HL-60 (cell line): ENCODE data around the gene WNK1.

Experiments
- DNase-seq, 2 experiments: peaks; one replicate each; pipeline ENCODE4 v3.0.0-alpha.2; 2010 to 2020; ENCODE audit warnings: low read depth in 1 of 2, low spot score in 1 of 2
- H3K27ac ChIP-seq: fragments of 250-450 bp; sonication (Bioruptor Pico); replicated peaks from 2 replicates; pipeline ENCODE4 v1.5.1; 2020; ENCODE audit warnings: mild to moderate bottlenecking, moderate library complexity
- H3K27me3 ChIP-seq: fragments of 250-450 bp; sonication (Bioruptor Pico); 2 replicates; pipeline ENCODE4 v1.5.1; 2021; ENCODE audit warnings: mild to moderate bottlenecking, moderate library complexity; ENCODE audit not compliant: insufficient read depth, poor library complexity, severe bottlenecking
- H3K4me3 ChIP-seq: replicated peaks from 2 replicates; pipeline ENCODE4 v1.5.1; 2011; ENCODE audit warnings: mild to moderate bottlenecking, control low read depth, low read length; ENCODE audit not compliant: insufficient read depth
- GABPA ChIP-seq: IDR thresholded peaks from 2 replicates; pipeline ENCODE4 v1.6.1; 2012; ENCODE audit warnings: low read depth
- POLR2AphosphoS5 ChIP-seq: IDR thresholded peaks from 2 replicates; pipeline ENCODE4 v1.6.1; 2012; ENCODE audit warnings: low read depth
- SPI1 ChIP-seq: IDR thresholded peaks from 2 replicates; pipeline ENCODE4 v1.6.1; 2012; ENCODE audit warnings: low read depth, mild to moderate bottlenecking, borderline replicate concordance
- TF ChIP-seq, protein P1 (sequence below): IDR thresholded peaks from 2 replicates; pipeline ENCODE4 v1.6.1; 2012; ENCODE audit warnings: low read depth; ENCODE audit not compliant: insufficient replicate concordance
- TF ChIP-seq, protein P2 (sequence below): IDR thresholded peaks from one replicate; pipeline ENCODE4 v1.5.1; 2011; ENCODE audit warnings: low read length, control low read depth, inconsistent platforms; ENCODE audit not compliant: insufficient read depth

WNK1 gene

DNA sequence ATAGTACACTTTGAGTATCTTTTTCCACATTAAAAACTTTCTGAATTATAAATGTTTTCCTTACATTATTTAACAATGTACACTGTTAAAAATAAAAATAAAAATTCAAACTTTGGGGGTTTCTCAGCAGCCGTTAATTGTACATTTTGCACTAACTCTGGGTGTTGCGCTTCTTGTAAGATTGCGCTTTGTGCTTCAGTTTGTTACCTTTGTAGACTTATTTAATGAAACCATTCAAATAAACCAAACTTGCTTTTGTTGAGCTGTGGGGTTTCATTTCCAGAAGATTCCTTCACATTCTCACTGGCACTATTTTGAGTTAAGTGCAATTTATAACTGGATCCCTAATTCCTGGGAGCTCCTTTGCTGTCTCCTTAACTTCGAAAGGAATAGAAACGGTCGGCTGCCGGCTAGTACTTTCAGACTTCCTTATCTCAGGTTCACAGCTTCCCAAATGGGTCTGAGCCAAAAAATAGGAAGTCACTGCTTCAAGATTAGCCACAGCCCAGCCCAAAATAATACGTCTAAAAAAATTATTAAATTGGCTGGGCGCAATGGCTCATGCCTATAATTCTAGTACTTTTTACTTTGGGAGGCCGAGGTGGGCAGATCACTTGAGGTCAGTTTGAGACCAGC is 158.9 kb downstream of the WNK1 start:
- Histone ChIP-seq H3K4me3 (no peak overlapping the region), H3K27me3 (no peaks in the 10 kb centered on the region), H3K27ac (peak overlapping the region; percentile 13; the same call in 1 of the 2 replicates)
- DNase-seq = peak in 1 of 2 experiments; percentile 50
- TF ChIP-seq POLR2AphosphoS5 (no peak), SPI1 (peak; percentile 88), GABPA (no peak)
- TF ChIP-seq, protein P1, sequence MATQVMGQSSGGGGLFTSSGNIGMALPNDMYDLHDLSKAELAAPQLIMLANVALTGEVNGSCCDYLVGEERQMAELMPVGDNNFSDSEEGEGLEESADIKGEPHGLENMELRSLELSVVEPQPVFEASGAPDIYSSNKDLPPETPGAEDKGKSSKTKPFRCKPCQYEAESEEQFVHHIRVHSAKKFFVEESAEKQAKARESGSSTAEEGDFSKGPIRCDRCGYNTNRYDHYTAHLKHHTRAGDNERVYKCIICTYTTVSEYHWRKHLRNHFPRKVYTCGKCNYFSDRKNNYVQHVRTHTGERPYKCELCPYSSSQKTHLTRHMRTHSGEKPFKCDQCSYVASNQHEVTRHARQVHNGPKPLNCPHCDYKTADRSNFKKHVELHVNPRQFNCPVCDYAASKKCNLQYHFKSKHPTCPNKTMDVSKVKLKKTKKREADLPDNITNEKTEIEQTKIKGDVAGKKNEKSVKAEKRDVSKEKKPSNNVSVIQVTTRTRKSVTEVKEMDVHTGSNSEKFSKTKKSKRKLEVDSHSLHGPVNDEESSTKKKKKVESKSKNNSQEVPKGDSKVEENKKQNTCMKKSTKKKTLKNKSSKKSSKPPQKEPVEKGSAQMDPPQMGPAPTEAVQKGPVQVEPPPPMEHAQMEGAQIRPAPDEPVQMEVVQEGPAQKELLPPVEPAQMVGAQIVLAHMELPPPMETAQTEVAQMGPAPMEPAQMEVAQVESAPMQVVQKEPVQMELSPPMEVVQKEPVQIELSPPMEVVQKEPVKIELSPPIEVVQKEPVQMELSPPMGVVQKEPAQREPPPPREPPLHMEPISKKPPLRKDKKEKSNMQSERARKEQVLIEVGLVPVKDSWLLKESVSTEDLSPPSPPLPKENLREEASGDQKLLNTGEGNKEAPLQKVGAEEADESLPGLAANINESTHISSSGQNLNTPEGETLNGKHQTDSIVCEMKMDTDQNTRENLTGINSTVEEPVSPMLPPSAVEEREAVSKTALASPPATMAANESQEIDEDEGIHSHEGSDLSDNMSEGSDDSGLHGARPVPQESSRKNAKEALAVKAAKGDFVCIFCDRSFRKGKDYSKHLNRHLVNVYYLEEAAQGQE = no peak
- TF ChIP-seq, protein P2, sequence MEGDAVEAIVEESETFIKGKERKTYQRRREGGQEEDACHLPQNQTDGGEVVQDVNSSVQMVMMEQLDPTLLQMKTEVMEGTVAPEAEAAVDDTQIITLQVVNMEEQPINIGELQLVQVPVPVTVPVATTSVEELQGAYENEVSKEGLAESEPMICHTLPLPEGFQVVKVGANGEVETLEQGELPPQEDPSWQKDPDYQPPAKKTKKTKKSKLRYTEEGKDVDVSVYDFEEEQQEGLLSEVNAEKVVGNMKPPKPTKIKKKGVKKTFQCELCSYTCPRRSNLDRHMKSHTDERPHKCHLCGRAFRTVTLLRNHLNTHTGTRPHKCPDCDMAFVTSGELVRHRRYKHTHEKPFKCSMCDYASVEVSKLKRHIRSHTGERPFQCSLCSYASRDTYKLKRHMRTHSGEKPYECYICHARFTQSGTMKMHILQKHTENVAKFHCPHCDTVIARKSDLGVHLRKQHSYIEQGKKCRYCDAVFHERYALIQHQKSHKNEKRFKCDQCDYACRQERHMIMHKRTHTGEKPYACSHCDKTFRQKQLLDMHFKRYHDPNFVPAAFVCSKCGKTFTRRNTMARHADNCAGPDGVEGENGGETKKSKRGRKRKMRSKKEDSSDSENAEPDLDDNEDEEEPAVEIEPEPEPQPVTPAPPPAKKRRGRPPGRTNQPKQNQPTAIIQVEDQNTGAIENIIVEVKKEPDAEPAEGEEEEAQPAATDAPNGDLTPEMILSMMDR = no peak

DNA sequence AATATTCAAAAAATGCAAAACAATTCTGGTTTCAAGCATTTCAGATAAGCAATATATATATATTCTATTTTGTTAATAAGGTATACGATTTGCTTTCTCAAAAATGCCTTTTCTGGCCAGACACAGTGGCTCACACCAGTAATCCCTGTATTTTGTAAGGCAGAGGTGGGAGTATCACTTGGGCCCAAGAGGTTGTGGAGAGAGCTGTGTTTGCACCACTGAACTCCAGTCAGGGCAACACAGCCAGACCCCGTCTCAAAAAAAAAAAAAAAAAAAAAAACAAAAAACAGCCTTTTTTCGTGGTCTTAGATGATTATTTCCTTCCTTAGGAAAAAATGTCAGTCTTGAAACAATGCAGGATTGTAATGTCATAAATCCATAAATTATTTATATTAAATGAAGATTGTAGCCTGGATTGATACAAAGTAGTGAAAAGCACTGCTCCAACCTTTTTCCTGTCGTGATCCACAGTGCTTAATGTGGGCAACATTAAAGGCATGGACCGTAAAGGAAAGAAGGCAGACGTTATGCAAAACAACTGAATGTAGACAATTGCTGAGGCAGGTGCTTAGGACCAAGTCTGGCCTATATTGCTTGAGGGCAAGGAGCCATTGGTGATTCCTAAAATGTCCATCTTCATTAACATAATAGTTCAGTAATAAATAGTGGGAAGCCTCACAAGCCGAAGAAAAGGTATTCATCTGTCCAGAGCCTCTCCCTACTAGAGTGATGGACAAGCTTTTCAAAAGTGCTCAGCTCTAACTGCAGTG is 160.3 kb downstream of the WNK1 start:
- Histone ChIP-seq H3K27ac (no peak overlapping the region), H3K4me3 (no peak overlapping the region), H3K27me3 (no peaks in the 10 kb centered on the region)
- TF ChIP-seq, protein P2 = no peak
- TF ChIP-seq, protein P1 = no peak
- TF ChIP-seq GABPA (no peak), SPI1 (no peak), POLR2AphosphoS5 (no peak)
- no peak for DNase-seq

DNA sequence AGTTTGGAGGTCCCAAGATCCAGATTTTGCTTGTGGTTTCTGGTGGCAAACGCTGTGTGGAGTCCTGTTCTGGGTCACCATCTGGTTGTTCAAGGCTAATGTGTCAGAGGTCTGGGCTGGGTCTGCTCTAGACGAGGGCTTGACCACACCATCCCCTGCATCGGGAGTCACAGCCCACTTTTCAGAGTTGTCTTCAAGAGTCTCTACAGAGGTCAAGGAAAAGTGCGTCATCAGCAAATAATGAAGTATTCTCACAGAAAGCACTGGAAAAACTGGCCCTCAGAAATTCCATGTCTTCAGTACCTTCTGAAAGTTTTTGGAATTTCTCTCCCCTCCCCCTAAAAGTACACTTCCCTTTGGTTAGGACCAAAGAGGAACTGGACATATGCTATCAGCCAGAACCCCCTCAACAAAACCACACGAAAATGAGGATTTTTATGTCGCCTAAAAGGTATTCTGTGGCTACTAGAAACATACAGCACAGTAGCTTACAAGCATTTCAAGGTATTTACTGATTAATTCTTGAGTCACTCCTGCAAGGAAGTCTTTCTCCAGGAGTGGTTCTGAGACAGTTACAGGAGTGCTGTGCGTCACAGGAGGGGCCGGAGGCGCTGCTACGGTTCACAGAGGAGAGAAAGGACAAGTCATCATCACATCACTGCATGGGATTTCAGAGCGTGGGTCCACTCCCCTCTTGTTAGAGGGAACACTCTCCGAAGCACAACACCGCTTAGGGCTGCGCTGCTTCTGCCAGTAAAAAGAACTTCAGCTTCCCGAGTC is 161.7 kb downstream of the WNK1 start:
- Histone ChIP-seq H3K4me3 (no peak overlapping the region), H3K27me3 (no peaks in the 10 kb centered on the region), H3K27ac (peak overlapping the region; percentile 60)
- DNase-seq = peak in 1 of 2 experiments; percentile 22
- TF ChIP-seq, protein P1 = no peak
- TF ChIP-seq GABPA = no peak
- TF ChIP-seq POLR2AphosphoS5 = 0 out of 2 replicates have a peak, but pooled peaks have one; percentile 24
- TF ChIP-seq, protein P2 = no peak
- TF ChIP-seq SPI1 = peak; percentile 89
